Smooth muscle cell of the coronary artery (primary cell): ENCODE data around the gene TMED10. TPM values are rescaled to one million over a fixed set of nuclear protein-coding genes. Genes with fewer than 3 reads are reported as not detected.

ENCODE experiments used
- total RNA-seq: library from RNA; depleted of rRNA; stranded (reverse); fragments of >200 nt; gene quantifications from 2 replicates; pipeline ENCODE4 v1.2.3, GENCODE V29; 2014; ENCODE audit warnings: low replicate concordance

The TMED10 gene
- 174 and 198 TPM in 2 replicates for total RNA-seq

GRCh38 chr14:75176142-75176820 lies at the start of gene TMED10:
Gene TMED10, minus strand, starts transcription at chr14:75176612. Its CDS starts 33 bp downstream, at chr14:75176579.

GRCh38 chr14:75126679-75127473 lies 49.5 kb downstream of the TMED10 start, which contains the start of gene NEK9:
Gene NEK9, minus strand, starts transcription at chr14:75127048. Its CDS starts 127 bp downstream, at chr14:75126921.

Other genes with a start within 250 kb of the TMED10 start
- 16.2 and 29.3 TPM in 2 replicates for gene PGF, start 221.0 kb downstream of the TMED10 start, total RNA-seq
- gene EIF2B2, start 173.7 kb downstream of the TMED10 start, total RNA-seq, result 50.8 and 53.7 TPM in 2 replicates
- gene MLH3, start 125.1 kb downstream of the TMED10 start, total RNA-seq, result 15.0 and 24.2 TPM in 2 replicates
- 8.3 and 8.5 TPM in 2 replicates for gene ACYP1, start 112.6 kb downstream of the TMED10 start, total RNA-seq
- gene ZC2HC1C, start 107.0 kb downstream of the TMED10 start, total RNA-seq, result 0.23 and 0.53 TPM in 2 replicates
- 56.6 and 63.5 TPM in 2 replicates for gene NEK9, start 49.6 kb downstream of the TMED10 start, total RNA-seq
- 22.7 and 52.9 TPM in 2 replicates for gene FOS, start 102.2 kb upstream of the TMED10 start, total RNA-seq